Activated naive CD8-positive, alpha-beta T cell treated with anti-CD3 and anti-CD28 coated beads for 36 hours (primary cell): Measurements from ENCODE around the gene CST7. TPM values are rescaled to one million over a fixed set of nuclear protein-coding genes. Genes with fewer than 3 reads are reported as not detected.
"Not testable (repeated sequence)": the region's sequence is repeated elsewhere in the genome, so short reads cannot be mapped to it uniquely, and the experiment has no call there.

Experiments
- DNase-seq: peaks from one replicate; pipeline ENCODE4 v3.0.0; 2021
- H3K27ac Mint-ChIP-seq: one replicate; pipeline ENCODE4 v1.8.0; 2022; ENCODE audit warnings: mild to moderate bottlenecking, moderate library complexity, mixed read lengths
- H3K27me3 Mint-ChIP-seq: one replicate; pipeline ENCODE4 v1.8.0; 2022; ENCODE audit warnings: mild to moderate bottlenecking, mixed read lengths
- H3K36me3 Mint-ChIP-seq: one replicate; pipeline ENCODE4 v1.8.0; 2021; ENCODE audit warnings: mild to moderate bottlenecking, mixed read lengths
- H3K4me1 Mint-ChIP-seq: one replicate; pipeline ENCODE4 v1.8.0; 2021; ENCODE audit warnings: mixed read lengths
- H3K4me3 Mint-ChIP-seq: one replicate; pipeline ENCODE4 v1.8.0; 2022; ENCODE audit warnings: mild to moderate bottlenecking, moderate library complexity, mixed read lengths
- H3K9me3 Mint-ChIP-seq: one replicate; pipeline ENCODE4 v1.8.0; 2022; ENCODE audit warnings: mixed read lengths
- total RNA-seq, 2 experiments: library from RNA; stranded (reverse); gene quantifications; one replicate each; pipeline ENCODE4 v1.2.3, GENCODE V29; 2021

Gene CST7
- total RNA-seq, 2 experiments from 2014 or later: 41.5 to 44.7 TPM

GRCh38 chr20:24917797-24918578 lies 31.1 kb upstream of the CST7 start:
- Mint-ChIP-seq H3K27ac (no peak overlapping the region), H3K36me3 (no peaks in the 10 kb centered on the region), H3K9me3 (peaks cover 2% of the 10 kb centered on the region), H3K4me3 (no peak overlapping the region), H3K4me1 (peaks cover 5% of the 10 kb centered on the region), H3K27me3 (peaks cover 4% of the 10 kb centered on the region)
- peak; percentile 45 for DNase-seq

DNA sequence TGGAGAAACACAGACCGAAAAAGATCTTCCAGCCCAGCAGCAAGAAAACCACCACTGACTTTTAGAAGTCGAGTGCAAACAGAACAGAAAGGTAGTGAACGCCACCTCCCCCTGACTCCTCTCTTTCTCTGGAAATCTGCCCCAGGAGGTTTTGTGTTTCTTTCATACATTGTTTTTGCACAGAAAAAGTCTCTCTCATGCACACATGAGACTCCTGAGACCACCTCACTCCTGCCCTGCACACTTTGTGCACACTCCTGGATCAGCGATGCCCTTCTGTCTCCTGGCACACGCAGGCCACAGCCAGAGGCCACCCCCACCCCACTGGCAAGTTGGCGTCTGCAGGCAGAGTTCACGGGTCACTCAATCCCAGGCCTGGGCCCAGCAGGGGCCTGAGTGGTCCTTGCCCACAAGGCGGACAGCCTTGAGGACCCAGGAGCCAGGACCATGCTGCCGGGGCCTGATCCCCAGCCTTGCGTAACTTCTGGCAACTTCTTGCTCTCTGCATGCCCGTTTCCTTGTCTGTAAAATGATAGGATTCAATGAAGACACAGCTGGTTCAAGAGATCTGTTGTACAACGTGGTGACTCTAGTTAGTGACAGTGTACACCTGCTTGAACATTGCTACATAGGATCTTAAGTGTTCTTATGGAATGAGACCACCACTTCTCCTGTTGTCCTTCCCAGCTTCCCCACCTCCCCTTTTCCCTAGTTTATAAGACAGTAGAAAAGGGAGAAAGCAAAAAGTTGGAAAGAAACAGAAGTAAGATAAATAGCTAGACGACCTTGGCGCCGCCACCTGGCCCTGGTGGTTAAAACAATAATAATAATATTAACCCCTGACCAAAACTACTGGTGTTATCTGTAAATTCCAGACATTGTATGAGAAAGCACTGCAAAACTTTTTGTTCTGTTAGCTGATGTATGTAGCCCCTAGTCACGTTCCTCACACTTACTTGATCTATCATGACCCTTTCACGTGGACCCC lies 30.2 kb upstream of the CST7 start:
- Mint-ChIP-seq H3K4me3 (no peak overlapping the region), H3K27me3 (peaks cover 4% of the 10 kb centered on the region), H3K36me3 (no peaks in the 10 kb centered on the region), H3K27ac (no peak overlapping the region), H3K9me3 (peaks cover 2% of the 10 kb centered on the region), H3K4me1 (peaks cover 5% of the 10 kb centered on the region)
- no peak for DNase-seq

DNA sequence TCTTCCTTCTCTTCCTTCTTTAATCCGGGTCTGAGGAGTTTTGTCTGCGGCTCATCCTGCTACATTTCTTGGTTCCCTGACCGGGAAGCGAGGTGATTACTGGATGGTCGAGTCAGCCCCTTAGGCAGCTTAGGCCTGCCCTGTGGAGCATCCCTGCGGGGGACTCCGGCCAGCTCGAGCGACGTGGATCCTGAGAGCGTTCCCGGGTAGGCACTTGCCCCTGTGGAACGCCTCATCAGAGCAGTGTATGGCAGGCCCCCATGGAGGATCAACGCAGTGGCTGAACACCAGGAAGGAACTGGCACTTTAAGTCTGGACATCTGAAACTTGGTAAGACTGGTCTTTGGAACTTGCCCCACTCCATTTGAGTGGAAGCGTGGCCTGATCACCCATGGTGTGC lies 29.4 kb upstream of the CST7 start:
- H3K4me1 Mint-ChIP-seq, H3K27ac Mint-ChIP-seq, DNase-seq, H3K27me3 Mint-ChIP-seq, H3K9me3 Mint-ChIP-seq, H3K36me3 Mint-ChIP-seq, H3K4me3 Mint-ChIP-seq: not testable (repeated sequence)

- not testable (repeated sequence) for DNase-seq, H3K4me1 Mint-ChIP-seq, H3K9me3 Mint-ChIP-seq, H3K36me3 Mint-ChIP-seq, H3K27me3 Mint-ChIP-seq, H3K27ac Mint-ChIP-seq, H3K4me3 Mint-ChIP-seq
Observed at GRCh38 chr20:24920706-24921105, 28.4 kb upstream of the CST7 start.

DNA sequence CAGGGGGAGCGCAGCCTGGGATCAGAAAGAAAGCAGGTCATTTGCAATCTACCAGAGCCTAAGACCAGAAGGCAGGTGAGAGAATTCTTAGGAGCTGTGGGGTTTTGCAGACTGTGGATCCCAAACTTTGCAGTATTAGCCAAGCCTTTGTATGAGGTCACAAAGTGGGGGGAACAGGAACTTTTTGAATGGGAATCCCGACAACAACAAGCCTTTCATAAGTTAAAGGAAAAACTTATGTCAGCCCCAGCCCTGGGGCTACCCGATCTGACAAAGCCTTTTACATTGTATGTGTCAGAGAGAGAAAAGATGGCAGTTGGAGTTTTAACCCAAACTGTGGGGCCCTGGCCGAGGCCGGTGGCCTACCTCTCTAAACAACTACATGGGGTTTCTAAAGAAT lies 19.8 kb upstream of the CST7 start:
- Mint-ChIP-seq H3K4me1 (peaks cover 30% of the 10 kb centered on the region), H3K27ac (peak overlapping the region; percentile 22)
- not testable (repeated sequence) for H3K36me3 Mint-ChIP-seq, H3K4me3 Mint-ChIP-seq, H3K27me3 Mint-ChIP-seq, H3K9me3 Mint-ChIP-seq, DNase-seq

- not testable (repeated sequence) for H3K9me3 Mint-ChIP-seq, H3K27me3 Mint-ChIP-seq, H3K4me3 Mint-ChIP-seq, H3K36me3 Mint-ChIP-seq
- peak; percentile 34 for DNase-seq
- peaks cover 30% of the 10 kb centered on the region for H3K4me1 Mint-ChIP-seq
- H3K27ac Mint-ChIP-seq: peak overlapping the region; percentile 23
Observed at GRCh38 chr20:24929867-24930723, 19.0 kb upstream of the CST7 start.

GRCh38 chr20:24930724-24931688 lies 18.1 kb upstream of the CST7 start:
- H3K36me3 Mint-ChIP-seq, H3K27me3 Mint-ChIP-seq, H3K9me3 Mint-ChIP-seq, DNase-seq, H3K4me3 Mint-ChIP-seq: not testable (repeated sequence)
- Mint-ChIP-seq H3K27ac (peak overlapping the region; percentile 23), H3K4me1 (peaks cover 30% of the 10 kb centered on the region)

- not testable (repeated sequence) for H3K36me3 Mint-ChIP-seq, H3K4me3 Mint-ChIP-seq, H3K27me3 Mint-ChIP-seq, H3K9me3 Mint-ChIP-seq, DNase-seq
- peaks cover 30% of the 10 kb centered on the region for H3K4me1 Mint-ChIP-seq
- peak overlapping the region; percentile 58 for H3K27ac Mint-ChIP-seq
Observed at GRCh38 chr20:24931893-24932292, 17.2 kb upstream of the CST7 start.

DNA sequence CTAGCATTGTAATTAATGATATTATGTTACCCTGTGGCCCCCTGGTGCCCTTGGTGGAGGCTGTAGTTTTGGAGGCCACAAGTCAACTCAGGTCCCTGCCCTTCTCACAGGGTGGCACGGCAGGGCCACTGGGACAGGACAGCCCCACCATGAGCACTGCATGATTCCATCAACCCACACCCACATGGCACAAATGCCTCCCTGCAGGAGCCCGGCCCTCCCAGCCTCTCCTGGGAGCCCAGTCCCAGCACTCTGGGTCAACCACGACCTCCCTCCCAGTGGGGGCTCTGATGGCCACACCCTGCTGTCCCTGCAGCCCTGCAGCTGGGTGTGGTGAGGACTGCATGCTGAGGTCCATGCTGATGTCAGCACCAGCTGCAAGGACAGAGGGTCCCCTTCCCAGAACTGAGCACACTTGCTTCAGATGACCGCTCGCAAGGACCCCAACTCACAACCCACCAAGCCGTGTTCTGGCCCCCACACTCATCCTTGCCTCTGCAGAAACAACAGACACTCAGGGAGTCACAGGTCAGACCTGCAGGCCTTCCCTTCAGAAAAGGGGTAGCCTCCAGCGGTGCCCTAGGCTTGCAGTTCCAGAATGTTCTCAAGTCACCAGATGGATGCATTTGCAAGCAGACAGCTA lies 15.7 kb upstream of the CST7 start:
- Mint-ChIP-seq H3K4me1 (peaks cover 30% of the 10 kb centered on the region), H3K4me3 (no peak overlapping the region), H3K9me3 (peaks cover 5% of the 10 kb centered on the region), H3K27ac (no peak overlapping the region), H3K36me3 (peaks cover 2% of the 10 kb centered on the region), H3K27me3 (no peaks in the 10 kb centered on the region)
- no peak for DNase-seq

- Mint-ChIP-seq H3K27me3 (no peaks in the 10 kb centered on the region), H3K4me1 (peaks cover 28% of the 10 kb centered on the region), H3K4me3 (no peak overlapping the region), H3K27ac (no peak overlapping the region), H3K36me3 (peaks cover 2% of the 10 kb centered on the region), H3K9me3 (peaks cover 5% of the 10 kb centered on the region)
- DNase-seq: no peak
Observed at GRCh38 chr20:24934101-24934661, 14.9 kb upstream of the CST7 start.

DNA sequence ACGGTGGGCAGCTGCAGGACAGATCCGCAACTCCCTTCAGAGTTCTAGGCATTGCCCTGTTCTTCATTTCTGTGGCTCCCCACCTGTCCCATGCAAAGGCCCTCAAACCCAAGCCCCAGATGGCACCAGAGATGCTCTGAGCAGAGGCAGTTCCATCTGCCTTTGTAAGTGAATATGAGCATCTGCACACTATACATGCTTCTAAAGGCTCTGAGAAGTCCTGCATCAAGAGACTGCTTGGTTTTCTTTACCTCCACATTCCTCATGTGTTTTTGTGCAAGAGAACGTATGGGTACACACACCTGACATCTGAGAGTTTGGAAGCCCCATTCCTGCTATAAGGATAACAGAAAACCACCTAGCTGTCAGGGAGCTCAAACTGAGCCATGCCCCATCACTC lies 14.4 kb upstream of the CST7 start:
- Mint-ChIP-seq H3K9me3 (peaks cover 5% of the 10 kb centered on the region), H3K4me1 (peaks cover 26% of the 10 kb centered on the region), H3K36me3 (peaks cover 2% of the 10 kb centered on the region), H3K27me3 (no peaks in the 10 kb centered on the region), H3K27ac (no peak overlapping the region), H3K4me3 (no peak overlapping the region)
- DNase-seq: no peak

GRCh38 chr20:24935140-24935539 lies 13.9 kb upstream of the CST7 start:
- peaks cover 2% of the 10 kb centered on the region for H3K36me3 Mint-ChIP-seq
- H3K27me3 Mint-ChIP-seq: no peaks in the 10 kb centered on the region
- no peak overlapping the region for H3K4me3 Mint-ChIP-seq
- H3K27ac Mint-ChIP-seq: no peak overlapping the region
- H3K9me3 Mint-ChIP-seq: peaks cover 5% of the 10 kb centered on the region
- peaks cover 22% of the 10 kb centered on the region for H3K4me1 Mint-ChIP-seq
- DNase-seq: no peak

DNA sequence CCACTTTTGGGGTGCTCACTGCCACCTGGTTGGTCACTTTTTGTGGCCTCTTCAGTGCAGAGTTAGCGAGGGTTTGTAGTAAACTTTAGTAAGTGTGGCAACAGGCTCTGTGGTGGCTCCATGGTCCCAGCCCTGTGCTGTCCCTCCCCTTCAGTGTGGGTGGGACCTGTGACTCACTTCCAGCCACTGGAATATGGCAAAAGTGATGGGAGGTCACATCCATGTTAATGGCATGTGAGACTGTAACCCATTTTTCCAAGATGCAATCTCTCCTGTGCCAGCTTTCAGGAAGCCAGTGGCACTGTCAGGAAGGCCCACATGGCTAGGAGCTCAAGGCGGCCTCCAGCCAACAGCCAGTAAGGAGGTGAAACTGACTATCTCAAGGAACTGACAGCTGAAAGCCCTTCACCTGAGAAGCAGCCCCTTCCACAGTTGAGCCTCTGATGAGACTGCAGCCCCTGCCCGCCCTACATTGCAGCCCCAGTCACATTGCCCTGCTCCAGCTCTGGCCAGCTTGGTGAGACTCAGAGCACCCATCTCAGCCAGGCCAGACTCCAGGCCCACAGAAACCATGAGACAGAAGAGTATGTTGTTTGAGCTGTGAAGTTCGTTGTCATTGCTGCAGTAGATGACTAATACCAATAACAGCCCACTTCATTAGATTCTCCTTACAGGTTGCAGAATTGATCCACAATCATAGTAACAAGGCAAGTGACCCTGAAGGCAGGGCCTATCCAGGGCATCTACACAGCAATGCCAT lies 13.1 kb upstream of the CST7 start:
- H3K36me3 Mint-ChIP-seq: peaks cover 2% of the 10 kb centered on the region
- H3K9me3 Mint-ChIP-seq: peaks cover 10% of the 10 kb centered on the region
- H3K27ac Mint-ChIP-seq: no peak overlapping the region
- peaks cover 15% of the 10 kb centered on the region for H3K4me1 Mint-ChIP-seq
- no peak for DNase-seq
- no peak overlapping the region for H3K4me3 Mint-ChIP-seq
- H3K27me3 Mint-ChIP-seq: no peaks in the 10 kb centered on the region
